AG04450 (cell line): ENCODE results near the gene ZNF692. TPM values are rescaled to one million over a fixed set of nuclear protein-coding genes. Genes with fewer than 3 reads are reported as not detected.
"Not testable (repeated sequence)": the region's sequence is repeated elsewhere in the genome, so short reads cannot be mapped to it uniquely, and the experiment has no call there.

Source experiments
- CTCF ChIA-PET: fragments of 300-600, 350-600 bp; formaldehyde crosslinking; extraction: SDS; loops from one replicate; lab custom pipeline; 2022; ENCODE audit warnings: antibody characterized with exemption, inconsistent platforms; lab: Charles Lee
- POLR2A ChIA-PET: fragments of 350-600 bp; formaldehyde crosslinking; extraction: SDS; loops from one replicate; lab custom pipeline; 2021; ENCODE audit warnings: antibody characterized with exemption, inconsistent platforms; lab: Yijun Ruan, JAX
- DNase-seq: peaks from one replicate; pipeline ENCODE4 v3.0.0-alpha.2; 2011; ENCODE audit warnings: low read depth, low spot score
- H3K27ac ChIP-seq: one replicate; pipeline ENCODE4 v1.5.1; 2012; ENCODE audit warnings: low read depth, low read length, control low read depth
- H3K27me3 ChIP-seq: one replicate; pipeline ENCODE4 v1.6.0; 2012; ENCODE audit warnings: low read length; ENCODE audit not compliant: control insufficient read depth, insufficient read depth
- H3K4me3 ChIP-seq: 2 replicates; pipeline ENCODE4 v1.5.1; 2011; ENCODE audit warnings: mild to moderate bottlenecking, low read depth, low read length, control low read depth
- H3K9me3 ChIP-seq: 2 replicates; pipeline ENCODE4 v1.5.1; 2012; ENCODE audit warnings: low read length; ENCODE audit not compliant: control insufficient read depth, insufficient read depth
- CTCF ChIP-seq: IDR thresholded peaks from 2 replicates; pipeline ENCODE4 v1.5.1; 2011; ENCODE audit warnings: low read depth, low read length, control low read depth, inconsistent platforms
- polyA plus RNA-seq: library from polyadenylated mRNA; depleted of rRNA; stranded (reverse); fragments of >200 nt; gene quantifications from 2 replicates; pipeline ENCODE4 v1.2.3, GENCODE V29; 2011

The ZNF692 gene
- polyA plus RNA-seq, 1 experiment = 12.7 TPM

- POLR2A ChIA-PET = interaction anchor here (0.6 kb wide), 1 partner anchor 1435 kb away, joined by 4 read pairs; no protein-coding TSS in a partner anchor
- TF ChIP-seq CTCF = no peak
- CTCF ChIA-PET = no interaction called here
Observed at GRCh38 chr1:248808876-248809275, 50.0 kb downstream of the ZNF692 start.

GRCh38 chr1:248807067-248807737 lies 51.7 kb downstream of the ZNF692 start:
- no peak for DNase-seq

More at GRCh38 chr1:248808876-248809275, 50.0 kb downstream of the ZNF692 start:
- Histone ChIP-seq H3K9me3 (no peaks in the 10 kb centered on the region; the same call in 1 of the 2 replicates), H3K4me3 (no peak overlapping the region), H3K27ac (no peak overlapping the region), H3K27me3 (peaks cover 2% of the 10 kb centered on the region)
- no peak for DNase-seq

GRCh38 chr1:248805876-248806275 lies 53.0 kb downstream of the ZNF692 start:
- Histone ChIP-seq H3K27me3 (peaks cover 4% of the 10 kb centered on the region), H3K9me3 (no peaks in the 10 kb centered on the region), H3K27ac (no peak overlapping the region), H3K4me3 (no peak overlapping the region)
- ChIA-PET CTCF (interaction anchor here (1.0 to 1.3 kb wide), 3 partner anchors 8 to 184 kb away, joined by 3 to 4 read pairs (median 4); no protein-coding TSS in a partner anchor), POLR2A (interaction anchor here (0.5 kb wide), 1 partner anchor 14 kb away, joined by 4 read pairs; no protein-coding TSS in a partner anchor)
- no peak for TF ChIP-seq CTCF
- no peak for DNase-seq

More at GRCh38 chr1:248807067-248807737, 51.7 kb downstream of the ZNF692 start:
- Histone ChIP-seq H3K4me3 (no peak overlapping the region), H3K27ac (no peak overlapping the region), H3K27me3 (peaks cover 2% of the 10 kb centered on the region), H3K9me3 (no peaks in the 10 kb centered on the region; the same call in 1 of the 2 replicates)
- TF ChIP-seq CTCF = peak; percentile 64
- POLR2A ChIA-PET = interaction anchor here (1.4 kb wide), 1 partner anchor 19 kb away, joined by 4 read pairs; the partner anchor contains the start of gene SH3BP5L
- CTCF ChIA-PET = interaction anchor here (0.6 to 1.3 kb wide), 3 partner anchors 8 to 104 kb away, joined by 3 read pairs; no protein-coding TSS in a partner anchor

- no peak overlapping the region for H3K27ac ChIP-seq
- ChIA-PET POLR2A (no interaction called here), CTCF (interaction anchor here (0.6 to 1.3 kb wide), 3 partner anchors 14 to 183 kb away, joined by 4 to 5 read pairs (median 4); no protein-coding TSS in a partner anchor)
- no peak for DNase-seq
- H3K4me3 ChIP-seq = no peak overlapping the region
- peaks cover 4% of the 10 kb centered on the region for H3K27me3 ChIP-seq
- no peaks in the 10 kb centered on the region for H3K9me3 ChIP-seq
- TF ChIP-seq CTCF = no peak
Observed at GRCh38 chr1:248804771-248805681, 53.9 kb downstream of the ZNF692 start.

- POLR2A ChIA-PET, CTCF ChIA-PET, H3K27me3 ChIP-seq, H3K9me3 ChIP-seq, H3K27ac ChIP-seq, H3K4me3 ChIP-seq, DNase-seq: not testable (repeated sequence)
Observed at GRCh38 chr1:248803501-248803900, 55.4 kb downstream of the ZNF692 start.
